AG04450 (cell line): ENCODE data around the gene CTBP2. TPM values are rescaled to one million over a fixed set of nuclear protein-coding genes. Genes with fewer than 3 reads are reported as not detected.

Experiments
- CTCF ChIA-PET: fragments of 300-600, 350-600 bp; formaldehyde crosslinking; extraction: SDS; loops from one replicate; lab custom pipeline; 2022; ENCODE audit warnings: antibody characterized with exemption, inconsistent platforms; lab: Charles Lee
- POLR2A ChIA-PET: fragments of 350-600 bp; formaldehyde crosslinking; extraction: SDS; loops from one replicate; lab custom pipeline; 2021; ENCODE audit warnings: antibody characterized with exemption, inconsistent platforms; lab: Yijun Ruan, JAX
- DNase-seq: peaks from one replicate; pipeline ENCODE4 v3.0.0-alpha.2; 2011; ENCODE audit warnings: low read depth, low spot score
- H3K27ac ChIP-seq: one replicate; pipeline ENCODE4 v1.5.1; 2012; ENCODE audit warnings: low read depth, low read length, control low read depth
- H3K27me3 ChIP-seq: one replicate; pipeline ENCODE4 v1.6.0; 2012; ENCODE audit warnings: low read length; ENCODE audit not compliant: control insufficient read depth, insufficient read depth
- H3K4me3 ChIP-seq: 2 replicates; pipeline ENCODE4 v1.5.1; 2011; ENCODE audit warnings: mild to moderate bottlenecking, low read depth, low read length, control low read depth
- H3K9me3 ChIP-seq: 2 replicates; pipeline ENCODE4 v1.5.1; 2012; ENCODE audit warnings: low read length; ENCODE audit not compliant: control insufficient read depth, insufficient read depth
- CTCF ChIP-seq: IDR thresholded peaks from 2 replicates; pipeline ENCODE4 v1.5.1; 2011; ENCODE audit warnings: low read depth, low read length, control low read depth, inconsistent platforms
- polyA plus RNA-seq: library from polyadenylated mRNA; depleted of rRNA; stranded (reverse); fragments of >200 nt; gene quantifications from 2 replicates; pipeline ENCODE4 v1.2.3, GENCODE V29; 2011

CTBP2 gene
- polyA plus RNA-seq, 1 experiment: 52.5 TPM

- CTCF ChIA-PET: interaction anchor here (1.2 kb wide), 1 partner anchor 33 kb away, joined by 7 read pairs; no protein-coding TSS in a partner anchor
- Histone ChIP-seq H3K9me3 (no peaks in the 10 kb centered on the region; the same call in 1 of the 2 replicates), H3K27ac (no peak overlapping the region), H3K4me3 (no peak overlapping the region), H3K27me3 (no peaks in the 10 kb centered on the region)
- no peak for TF ChIP-seq CTCF
- DNase-seq: no peak
- POLR2A ChIA-PET: no interaction called here
Measured at GRCh38 chr10:125014836-125015355, 145.5 kb downstream of the CTBP2 start.

GRCh38 chr10:125014086-125014830 is 146.1 kb downstream of the CTBP2 start:
- ChIA-PET CTCF (interaction anchor here (1.2 kb wide), 1 partner anchor 34 kb away, joined by 7 read pairs; no protein-coding TSS in a partner anchor), POLR2A (no interaction called here)
- H3K4me3 ChIP-seq: no peak overlapping the region
- no peak overlapping the region for H3K27ac ChIP-seq
- no peak for DNase-seq
- no peaks in the 10 kb centered on the region for H3K27me3 ChIP-seq
- H3K9me3 ChIP-seq: no peaks in the 10 kb centered on the region; the same call in 1 of the 2 replicates
- TF ChIP-seq CTCF: no peak

- CTCF ChIA-PET: interaction anchor here (1.1 kb wide), 1 partner anchor 35 kb away, joined by 3 read pairs; no protein-coding TSS in a partner anchor
- H3K9me3 ChIP-seq: no peaks in the 10 kb centered on the region; the same call in 1 of the 2 replicates
- no peak for DNase-seq
- TF ChIP-seq CTCF: no peak
- H3K27ac ChIP-seq: no peak overlapping the region
- POLR2A ChIA-PET: no interaction called here
- no peak overlapping the region for H3K4me3 ChIP-seq
- H3K27me3 ChIP-seq: no peaks in the 10 kb centered on the region
Measured at GRCh38 chr10:125013529-125013872, 146.9 kb downstream of the CTBP2 start.

- no peak overlapping the region for H3K4me3 ChIP-seq
- no peak for DNase-seq
- H3K27me3 ChIP-seq: no peaks in the 10 kb centered on the region
- no peak overlapping the region for H3K27ac ChIP-seq
- POLR2A ChIA-PET: no interaction called here
- no peaks in the 10 kb centered on the region; the same call in 1 of the 2 replicates for H3K9me3 ChIP-seq
- CTCF ChIA-PET: interaction anchor here (1.1 kb wide), 1 partner anchor 35 kb away, joined by 3 read pairs; no protein-coding TSS in a partner anchor
- TF ChIP-seq CTCF: no peak
Measured at GRCh38 chr10:125012851-125013528, 147.4 kb downstream of the CTBP2 start.
